HUES48 (cell line): ENCODE measurements around the gene ZFPM1.

ENCODE experiments used
- H3K27ac ChIP-seq: one replicate; pipeline ENCODE4 v1.7.0; 2013; ENCODE audit warnings: low read depth, low read length, inconsistent platforms
- H3K27me3 ChIP-seq: 2 replicates; pipeline ENCODE4 v1.6.1; 2013; ENCODE audit warnings: mild to moderate bottlenecking, low read length; ENCODE audit not compliant: control insufficient read depth, insufficient read depth
- H3K36me3 ChIP-seq: 2 replicates; pipeline ENCODE4 v1.6.1; 2013; ENCODE audit warnings: low read length; ENCODE audit not compliant: control insufficient read depth, insufficient read depth
- H3K4me1 ChIP-seq: 2 replicates; pipeline ENCODE4 v1.6.1; 2013; ENCODE audit warnings: mild to moderate bottlenecking, low read length; ENCODE audit not compliant: control insufficient read depth, insufficient read depth
- H3K4me3 ChIP-seq: 2 replicates; pipeline ENCODE4 v1.5.1; 2013; ENCODE audit warnings: mild to moderate bottlenecking, low read depth, low read length
- H3K9ac ChIP-seq: 2 replicates; pipeline ENCODE4 v1.6.1; 2013; ENCODE audit warnings: mild to moderate bottlenecking, low read depth, low read length, moderate library complexity
- H3K9me3 ChIP-seq: 2 replicates; pipeline ENCODE4 v1.6.1; 2013; ENCODE audit warnings: low read length; ENCODE audit not compliant: control insufficient read depth, insufficient read depth

ZFPM1 gene

GRCh38 chr16:88428616-88429386, 24.3 kb upstream of the ZFPM1 start:
- no peak overlapping the region for H3K27ac ChIP-seq
- H3K4me1 ChIP-seq: no peaks in the 10 kb centered on the region
- H3K27me3 ChIP-seq: no peaks in the 10 kb centered on the region; the same call in none of the 2 replicates

GRCh38 chr16:88429387-88430184, 23.5 kb upstream of the ZFPM1 start:
- Histone ChIP-seq H3K4me1 (no peaks in the 10 kb centered on the region), H3K9ac (no peak overlapping the region), H3K9me3 (no peaks in the 10 kb centered on the region), H3K27me3 (no peaks in the 10 kb centered on the region; the same call in none of the 2 replicates), H3K27ac (no peak overlapping the region), H3K4me3 (no peak overlapping the region), H3K36me3 (no peaks in the 10 kb centered on the region)

More at GRCh38 chr16:88428616-88429386, 24.3 kb upstream of the ZFPM1 start:
- Histone ChIP-seq H3K36me3 (no peaks in the 10 kb centered on the region), H3K4me3 (no peak overlapping the region), H3K9me3 (no peaks in the 10 kb centered on the region), H3K9ac (no peak overlapping the region)

GRCh38 chr16:88430185-88430523, 22.9 kb upstream of the ZFPM1 start:
- Histone ChIP-seq H3K27me3 (no peaks in the 10 kb centered on the region; the same call in none of the 2 replicates), H3K36me3 (no peaks in the 10 kb centered on the region), H3K4me1 (no peaks in the 10 kb centered on the region), H3K9ac (no peak overlapping the region), H3K4me3 (no peak overlapping the region; the same call in 1 of the 2 replicates), H3K9me3 (no peaks in the 10 kb centered on the region), H3K27ac (no peak overlapping the region)

- no peaks in the 10 kb centered on the region; the same call in none of the 2 replicates for H3K27me3 ChIP-seq
- no peaks in the 10 kb centered on the region for H3K36me3 ChIP-seq
- H3K4me1 ChIP-seq: no peaks in the 10 kb centered on the region
- peak overlapping the region; percentile 26; the same call in 1 of the 2 replicates for H3K4me3 ChIP-seq
- no peak overlapping the region for H3K27ac ChIP-seq
- H3K9ac ChIP-seq: no peak overlapping the region
- no peaks in the 10 kb centered on the region for H3K9me3 ChIP-seq
Observed at GRCh38 chr16:88430524-88431446, 22.3 kb upstream of the ZFPM1 start.

- H3K9me3 ChIP-seq: no peaks in the 10 kb centered on the region
- no peaks in the 10 kb centered on the region for H3K4me1 ChIP-seq
- no peaks in the 10 kb centered on the region for H3K36me3 ChIP-seq
- H3K27me3 ChIP-seq: no peaks in the 10 kb centered on the region; the same call in none of the 2 replicates
- no peak overlapping the region for H3K9ac ChIP-seq
- H3K27ac ChIP-seq: no peak overlapping the region
- no peak overlapping the region for H3K4me3 ChIP-seq
Observed at GRCh38 chr16:88431651-88432050, 21.4 kb upstream of the ZFPM1 start.

GRCh38 chr16:88432174-88432573, 20.9 kb upstream of the ZFPM1 start:
- Histone ChIP-seq H3K4me1 (no peaks in the 10 kb centered on the region), H3K27me3 (no peaks in the 10 kb centered on the region; the same call in none of the 2 replicates), H3K9ac (no peak overlapping the region), H3K36me3 (no peaks in the 10 kb centered on the region), H3K4me3 (no peak overlapping the region), H3K27ac (no peak overlapping the region), H3K9me3 (no peaks in the 10 kb centered on the region)

GRCh38 chr16:88432753-88433152, 20.3 kb upstream of the ZFPM1 start:
- no peaks in the 10 kb centered on the region for H3K36me3 ChIP-seq
- no peaks in the 10 kb centered on the region for H3K4me1 ChIP-seq
- no peak overlapping the region for H3K27ac ChIP-seq
- no peak overlapping the region for H3K9ac ChIP-seq
- H3K4me3 ChIP-seq: no peak overlapping the region
- no peaks in the 10 kb centered on the region; the same call in none of the 2 replicates for H3K27me3 ChIP-seq
- no peaks in the 10 kb centered on the region for H3K9me3 ChIP-seq

GRCh38 chr16:88433632-88434352, 19.3 kb upstream of the ZFPM1 start:
- no peak overlapping the region for H3K9ac ChIP-seq
- H3K36me3 ChIP-seq: no peaks in the 10 kb centered on the region
- H3K4me1 ChIP-seq: no peaks in the 10 kb centered on the region
- H3K4me3 ChIP-seq: no peak overlapping the region
- no peaks in the 10 kb centered on the region; the same call in none of the 2 replicates for H3K27me3 ChIP-seq
- H3K9me3 ChIP-seq: no peaks in the 10 kb centered on the region
- H3K27ac ChIP-seq: no peak overlapping the region

- Histone ChIP-seq H3K27me3 (no peaks in the 10 kb centered on the region; the same call in none of the 2 replicates), H3K4me3 (no peak overlapping the region), H3K27ac (no peak overlapping the region), H3K9ac (no peak overlapping the region), H3K4me1 (no peaks in the 10 kb centered on the region), H3K36me3 (no peaks in the 10 kb centered on the region), H3K9me3 (no peaks in the 10 kb centered on the region)
Observed at GRCh38 chr16:88434353-88434690, 18.8 kb upstream of the ZFPM1 start.

GRCh38 chr16:88434746-88435145, 18.3 kb upstream of the ZFPM1 start:
- Histone ChIP-seq H3K9me3 (no peaks in the 10 kb centered on the region), H3K27me3 (no peaks in the 10 kb centered on the region; the same call in none of the 2 replicates), H3K9ac (no peak overlapping the region)

More at GRCh38 chr16:88434746-88435145, 18.3 kb upstream of the ZFPM1 start:
- H3K4me3 ChIP-seq: no peak overlapping the region
- no peak overlapping the region for H3K27ac ChIP-seq
- no peaks in the 10 kb centered on the region for H3K36me3 ChIP-seq
- H3K4me1 ChIP-seq: no peaks in the 10 kb centered on the region
